NOMO-1 (cell line): ENCODE results near the gene SUSD4.

Source experiments
- DNase-seq, 2 experiments: peaks; one replicate each; lab custom pipeline; 2025; ENCODE audit not compliant: unreplicated experiment in 2 of 2; lab: John Stamatoyannopoulos, UW

SUSD4 gene

DNA sequence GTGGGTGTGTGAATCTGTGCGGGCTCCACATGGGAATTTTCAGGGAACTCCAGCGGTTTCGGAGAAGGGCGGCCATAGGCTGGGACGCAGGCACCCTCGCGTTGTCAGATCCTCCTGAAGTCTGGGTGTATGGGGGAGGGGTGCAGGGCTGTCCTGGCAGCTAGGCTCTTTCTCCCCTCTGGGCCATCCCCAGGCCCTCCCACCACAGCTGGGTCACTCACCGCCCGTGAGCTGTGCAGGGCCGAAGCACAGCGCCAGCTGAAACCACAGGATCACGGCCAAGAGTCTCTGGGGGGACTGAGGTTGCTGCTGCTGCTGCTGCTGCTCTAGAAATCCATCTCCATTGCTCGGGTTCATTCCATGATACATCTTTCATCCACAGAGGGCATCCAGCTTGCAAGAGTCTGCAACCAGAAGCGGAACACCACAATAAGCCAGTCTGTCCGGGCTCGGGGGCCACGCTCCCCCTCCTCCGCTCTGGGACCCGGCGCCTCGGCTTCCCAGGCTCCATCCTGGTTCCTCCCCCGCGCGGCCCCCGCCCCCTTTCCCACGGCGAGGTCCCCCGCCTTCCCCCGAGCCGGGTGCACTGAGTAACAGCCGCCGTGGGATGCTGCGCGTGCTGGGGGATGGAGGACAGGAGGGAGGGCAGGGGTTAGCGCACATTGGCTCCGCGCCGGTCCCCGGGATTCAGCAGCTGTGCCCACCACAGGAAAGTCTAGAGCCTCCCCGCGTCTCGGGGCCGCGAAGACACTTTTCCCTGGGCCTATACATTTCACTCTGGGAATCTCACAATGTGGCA lies 720 bp downstream of the SUSD4 start:
- no peak for DNase-seq

DNA sequence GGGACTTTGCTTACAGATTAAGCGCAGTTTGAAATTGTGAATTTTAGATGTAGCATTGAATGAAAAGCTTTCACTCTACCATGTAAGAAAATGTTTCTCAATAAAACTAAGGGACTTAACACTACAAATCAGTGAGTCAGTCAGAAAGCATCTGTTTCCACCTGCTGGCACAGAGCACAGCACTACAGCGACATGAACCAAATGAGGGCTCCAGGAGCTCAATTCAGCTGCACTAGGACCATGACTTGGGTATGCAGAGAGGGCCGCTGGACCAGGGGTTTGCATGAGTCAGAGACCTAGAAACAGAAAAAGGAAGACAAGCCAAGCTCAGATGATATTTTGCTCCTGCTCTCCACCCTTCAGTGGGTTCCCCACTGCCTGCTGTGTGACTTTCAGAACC lies 5.2 kb downstream of the SUSD4 start:
- no peak for DNase-seq

DNA sequence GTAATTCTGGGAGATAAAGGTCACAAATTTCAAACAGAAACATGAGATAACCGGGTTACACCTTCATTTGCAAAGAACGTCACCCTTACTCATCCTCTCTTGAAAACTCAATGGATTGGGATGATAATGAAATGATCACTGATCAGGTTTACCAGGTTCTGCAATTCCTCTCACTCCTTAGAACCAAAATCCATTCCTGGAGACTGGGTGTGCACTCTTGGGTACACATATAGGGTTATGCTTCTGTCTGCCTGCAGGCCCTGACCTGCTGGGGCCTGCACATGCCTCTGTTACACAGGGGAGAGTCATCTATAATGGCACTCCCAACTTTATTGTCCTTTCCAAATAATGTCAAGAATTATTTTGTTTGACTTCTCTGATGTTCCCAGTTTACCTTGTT lies 8.3 kb downstream of the SUSD4 start:
- DNase-seq: no peak

DNA sequence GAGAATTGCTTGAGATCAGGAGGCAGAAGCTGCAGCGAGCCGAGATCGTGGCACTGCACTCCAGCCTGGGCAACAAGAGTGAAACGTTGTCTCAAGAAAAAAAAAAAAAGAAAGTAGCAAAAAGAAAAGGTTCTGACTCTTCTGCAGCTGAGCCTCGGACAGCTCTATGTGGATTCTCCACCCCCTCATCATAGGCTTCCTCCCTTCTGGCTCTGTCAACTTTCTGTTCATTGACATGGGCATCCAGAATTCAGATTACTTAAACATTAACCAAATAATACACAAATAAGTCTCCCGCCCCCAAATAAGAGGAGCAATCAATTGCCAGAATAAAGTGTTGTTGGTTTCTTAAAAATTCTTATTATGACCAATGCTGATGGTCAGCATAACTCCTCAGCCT lies 10.0 kb downstream of the SUSD4 start:
- no peak for DNase-seq

DNA sequence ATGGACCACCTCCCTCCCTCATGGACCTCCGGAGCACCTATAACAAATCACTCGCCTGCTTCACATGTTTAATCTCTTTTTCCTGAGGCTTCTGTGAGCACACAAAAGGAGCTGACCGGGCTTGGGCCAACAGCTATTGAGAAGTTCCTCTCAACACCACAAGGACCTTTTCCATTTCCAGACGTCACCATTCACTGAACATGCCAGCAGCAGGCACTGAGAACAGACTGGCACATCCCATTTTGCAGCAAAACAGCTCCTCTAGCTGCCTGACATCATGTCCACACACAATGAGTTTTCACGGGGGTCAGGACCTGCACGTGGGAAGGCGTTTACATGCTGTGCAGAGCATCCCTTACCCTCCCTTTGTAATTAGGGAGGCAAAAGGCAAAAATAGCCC lies 11.0 kb downstream of the SUSD4 start:
- no peak for DNase-seq

DNA sequence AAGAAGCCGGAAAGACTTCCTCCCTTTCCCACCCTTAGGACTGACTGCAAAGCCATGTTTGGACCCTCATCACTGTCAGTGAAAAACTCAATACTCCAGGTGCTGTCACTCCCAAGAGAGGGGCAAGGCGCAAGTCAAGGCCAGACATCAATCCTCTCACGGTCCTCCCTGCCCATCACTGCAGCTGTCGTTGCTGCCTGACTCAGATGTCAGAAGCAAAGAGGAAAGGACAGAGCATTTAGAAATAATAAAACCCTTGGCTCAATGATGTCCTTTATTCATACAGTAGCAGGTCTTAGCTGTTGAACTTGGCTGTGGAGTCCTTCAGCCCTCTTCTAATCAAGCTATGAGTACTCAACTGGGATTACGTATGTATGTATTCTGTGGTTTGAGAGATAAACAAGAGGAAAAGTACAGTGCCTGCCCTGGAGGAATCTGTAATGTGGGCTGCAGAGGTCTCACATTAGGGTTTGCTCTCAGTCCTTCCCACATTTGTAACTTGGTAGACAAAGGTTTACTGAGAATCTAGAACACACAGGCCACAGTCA lies 13.5 kb downstream of the SUSD4 start:
- no peak for DNase-seq

DNA sequence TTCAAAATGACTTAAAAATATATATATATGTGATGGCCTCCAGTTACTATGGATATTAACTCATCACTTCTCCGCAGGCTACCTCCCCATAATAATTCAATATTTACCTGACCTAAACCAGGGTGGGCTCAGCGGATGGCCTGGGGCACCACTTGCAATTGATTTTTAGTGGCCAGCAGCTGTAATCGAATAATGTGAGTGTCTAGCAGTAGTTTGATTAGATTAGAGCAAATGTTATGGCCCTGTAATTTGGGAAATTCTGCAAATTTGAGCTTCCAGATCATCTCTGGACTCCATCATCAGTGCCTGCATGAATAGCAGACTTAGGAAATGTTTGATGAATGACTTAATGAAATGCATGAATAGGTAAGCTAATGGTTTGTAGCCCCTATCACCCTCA lies 14.7 kb downstream of the SUSD4 start:
- no peak for DNase-seq

DNA sequence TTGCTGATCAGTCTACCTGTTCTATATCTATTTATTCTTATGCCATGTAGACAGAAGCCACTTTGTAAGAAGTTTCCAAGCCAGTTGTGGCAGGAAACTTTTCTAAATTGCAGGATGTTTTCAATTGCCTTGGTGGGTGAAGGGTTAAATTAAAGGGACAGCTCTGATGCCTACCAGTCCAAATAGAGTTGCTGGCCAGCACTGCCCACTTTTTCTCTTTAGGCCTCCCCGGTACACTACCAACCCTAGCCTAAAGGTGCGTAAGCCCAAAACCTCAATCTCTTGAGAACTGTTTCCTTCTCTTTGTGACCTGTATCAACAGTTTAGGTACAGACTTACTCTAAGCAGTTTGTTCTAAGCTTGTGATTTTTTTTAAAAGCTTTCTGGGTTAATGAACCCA lies 15.5 kb downstream of the SUSD4 start:
- no peak for DNase-seq

DNA sequence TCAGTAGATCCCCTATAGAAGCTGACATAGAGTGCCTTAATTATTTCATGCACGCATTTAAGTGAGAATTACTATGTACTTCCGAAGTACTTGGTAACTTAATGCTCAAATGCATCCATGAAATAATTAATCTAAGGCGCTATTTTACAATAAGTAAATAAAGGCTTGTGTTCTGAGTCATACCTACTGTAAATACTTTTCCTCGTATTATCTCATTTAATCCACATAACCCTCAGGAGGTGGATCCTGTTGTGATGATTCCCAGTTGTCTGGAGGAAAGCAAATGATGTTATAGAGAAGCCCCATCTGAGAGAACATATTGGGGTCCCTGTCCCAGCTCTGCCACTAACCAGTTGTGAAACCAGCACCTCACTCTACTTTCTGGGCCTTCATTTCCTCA lies 16.4 kb downstream of the SUSD4 start:
- no peak for DNase-seq

DNA sequence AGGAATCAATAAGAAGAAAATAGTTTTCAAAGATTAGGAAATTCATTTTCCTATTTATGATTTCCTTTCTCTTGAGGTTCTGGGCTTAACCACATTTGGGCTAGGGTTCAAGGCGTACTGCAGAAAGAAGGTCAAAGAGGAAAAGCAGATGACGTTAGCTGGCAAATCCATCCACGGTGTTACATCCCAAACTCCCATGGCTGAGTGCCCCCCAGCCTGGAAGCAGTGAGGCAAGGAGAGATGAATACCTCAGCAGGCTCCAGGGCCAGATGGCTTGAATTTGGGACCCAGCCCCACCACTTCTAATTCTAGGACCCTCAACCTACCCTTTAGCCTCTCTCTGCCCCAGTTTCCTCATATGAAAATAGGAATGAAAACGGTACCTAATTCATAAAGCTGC lies 17.7 kb downstream of the SUSD4 start:
- DNase-seq: no peak

DNA sequence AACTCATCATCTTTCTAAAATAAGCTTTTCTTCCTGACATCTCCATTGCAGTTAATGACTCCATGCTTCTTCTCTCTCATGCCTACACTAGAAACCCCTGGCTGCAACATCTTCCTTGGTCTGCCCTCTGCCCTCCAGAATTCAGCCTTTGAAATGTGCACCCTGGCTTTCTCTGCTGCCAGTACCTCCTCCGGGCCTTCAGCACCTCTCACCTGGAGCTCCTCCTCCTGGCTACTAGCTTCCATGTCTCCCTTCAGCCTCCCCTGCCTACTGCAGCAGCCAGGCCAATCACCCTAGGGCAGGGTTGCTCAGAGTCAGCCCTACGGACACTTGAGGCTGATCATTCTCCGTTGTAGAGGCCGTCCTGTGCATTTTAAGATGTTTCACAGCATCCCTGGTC lies 18.3 kb downstream of the SUSD4 start:
- DNase-seq: no peak

DNA sequence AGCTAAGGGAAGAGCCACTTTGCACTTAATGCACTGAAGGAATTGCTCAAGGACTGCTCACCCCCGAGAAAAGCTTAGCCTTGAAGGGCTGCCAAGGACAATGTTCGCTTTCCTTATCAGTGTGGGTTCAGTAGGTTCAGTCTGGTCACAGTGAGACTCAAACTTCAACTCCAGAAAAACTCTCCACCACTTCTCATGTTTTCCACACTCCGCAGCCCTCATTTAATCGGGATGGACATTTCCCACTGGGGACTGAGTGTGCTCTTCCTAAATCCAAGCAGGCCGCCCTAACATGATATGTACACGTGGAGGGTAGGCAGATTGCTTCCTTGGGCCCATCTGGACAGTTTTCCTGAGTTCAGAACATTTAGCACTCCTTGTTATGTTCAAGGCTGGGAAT lies 19.5 kb downstream of the SUSD4 start:
- DNase-seq: no peak

DNA sequence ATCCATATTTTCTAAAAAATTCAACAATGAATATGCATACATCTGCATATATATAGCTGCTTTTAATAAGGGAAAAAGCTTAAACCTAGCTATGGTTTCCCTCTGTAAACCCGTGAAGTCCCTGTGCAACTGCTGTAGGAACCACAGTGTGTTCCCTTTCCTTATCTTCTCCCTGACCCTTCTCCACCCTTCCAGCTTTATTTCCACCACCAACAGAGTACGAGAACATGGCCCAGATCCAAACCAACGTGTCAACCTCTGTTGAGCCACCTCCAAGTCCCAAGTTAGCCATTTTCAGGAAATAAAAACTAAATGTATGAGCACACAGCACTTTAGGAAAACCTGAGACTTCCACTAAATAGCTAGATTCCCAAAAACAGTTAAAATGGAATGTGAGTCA lies 20.3 kb downstream of the SUSD4 start:
- no peak for DNase-seq

DNA sequence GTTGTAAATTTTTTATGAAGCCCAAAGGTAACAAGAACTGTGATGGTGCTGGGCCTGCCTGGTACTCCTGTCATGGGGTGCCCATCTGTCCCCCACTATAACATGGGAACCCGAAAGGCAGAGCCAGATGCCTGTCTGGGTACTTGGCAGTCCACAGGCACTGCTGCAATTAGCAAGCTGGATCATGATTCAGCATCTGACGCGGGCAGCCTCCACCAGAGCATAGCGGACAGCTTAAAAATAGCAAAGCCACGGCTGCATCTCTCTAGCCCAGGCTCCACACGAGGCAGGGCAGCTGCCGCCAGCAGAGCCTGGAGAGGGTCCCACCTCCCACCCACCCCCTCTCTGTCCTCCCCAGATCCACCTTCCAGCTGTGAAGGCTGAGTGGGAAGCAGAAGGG lies 22.9 kb downstream of the SUSD4 start:
- DNase-seq: no peak

DNA sequence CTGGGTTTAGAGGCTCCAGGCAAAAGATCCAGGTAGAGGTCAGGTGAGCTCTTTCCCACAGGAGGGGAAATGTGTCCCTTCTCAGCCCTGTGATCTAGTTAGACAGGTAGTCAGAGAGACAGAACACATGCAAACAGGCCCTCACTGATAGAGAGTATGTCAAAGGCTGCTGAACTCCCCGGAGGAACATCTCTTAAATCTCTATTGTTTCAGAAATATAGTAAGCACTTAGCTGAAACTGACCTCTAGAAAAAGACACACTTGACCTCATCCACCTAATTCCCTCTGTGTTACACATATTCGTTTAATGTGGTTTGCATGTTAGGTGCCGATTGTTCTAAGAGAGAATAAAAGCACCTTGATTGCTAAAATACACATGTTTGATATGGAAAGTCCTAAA lies 23.3 kb downstream of the SUSD4 start:
- DNase-seq: no peak

DNA sequence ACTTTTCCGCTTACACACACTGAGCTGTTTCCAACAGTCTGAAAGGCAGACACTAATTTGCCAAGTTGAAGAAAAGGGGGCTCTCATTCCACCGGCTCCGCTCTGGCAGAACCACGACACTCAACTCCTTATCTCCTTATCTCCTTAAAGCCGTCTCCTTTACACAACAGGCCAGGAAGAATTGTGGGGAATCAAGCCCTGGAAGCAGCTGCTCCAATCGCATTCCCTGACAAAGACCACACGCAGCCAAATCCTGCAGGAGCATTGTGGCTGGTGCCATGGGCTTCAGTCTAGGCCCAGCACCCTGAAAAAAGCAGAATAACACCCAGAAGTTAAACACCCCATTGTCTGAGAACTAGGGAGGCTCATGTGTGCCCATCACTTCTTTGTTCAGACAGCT lies 24.1 kb downstream of the SUSD4 start:
- no peak for DNase-seq

DNA sequence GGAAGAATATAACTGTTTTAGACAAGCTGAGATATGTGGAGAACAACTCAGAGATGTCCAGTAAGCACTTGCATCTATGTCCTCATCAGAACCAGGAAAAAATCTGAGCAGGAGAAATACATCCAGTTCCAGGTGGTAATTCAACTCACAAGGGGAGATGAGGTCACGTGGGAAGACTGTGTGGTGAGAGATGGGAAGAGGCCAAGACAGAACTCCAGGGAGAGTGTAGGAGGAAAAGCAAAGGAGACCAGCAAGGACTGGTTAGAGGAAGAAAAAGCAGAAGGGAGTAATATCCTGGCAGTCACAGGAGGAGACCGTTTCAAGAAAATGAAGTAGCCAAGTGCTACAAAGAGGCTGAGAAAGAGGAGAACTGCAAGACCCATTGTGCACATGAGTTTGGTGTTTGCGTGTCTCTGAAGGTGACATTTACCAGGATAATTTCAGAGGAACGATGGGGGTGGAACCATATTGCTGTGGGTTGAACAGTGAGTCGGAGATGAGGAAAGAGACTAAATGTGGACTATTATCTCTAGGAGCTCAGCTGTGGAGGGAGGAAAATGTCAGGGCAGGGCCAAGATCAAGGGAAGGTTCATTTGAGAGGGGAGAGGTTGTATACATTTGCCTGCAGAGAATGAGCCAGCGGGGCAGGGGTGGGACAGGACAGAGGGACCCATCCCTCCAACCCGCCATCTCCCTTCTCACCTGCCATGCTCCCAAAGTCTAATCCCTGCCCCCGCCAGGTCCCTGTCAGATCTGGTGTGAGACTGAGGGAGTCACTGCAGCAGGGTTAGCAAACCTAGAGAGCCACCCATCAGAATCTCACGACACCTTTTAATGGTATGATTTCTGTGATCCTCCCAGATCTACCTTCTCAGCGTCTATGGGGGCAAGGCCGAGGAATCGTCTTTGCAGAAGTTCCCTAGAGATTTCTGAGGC lies 24.9 kb downstream of the SUSD4 start:
- no peak for DNase-seq

DNA sequence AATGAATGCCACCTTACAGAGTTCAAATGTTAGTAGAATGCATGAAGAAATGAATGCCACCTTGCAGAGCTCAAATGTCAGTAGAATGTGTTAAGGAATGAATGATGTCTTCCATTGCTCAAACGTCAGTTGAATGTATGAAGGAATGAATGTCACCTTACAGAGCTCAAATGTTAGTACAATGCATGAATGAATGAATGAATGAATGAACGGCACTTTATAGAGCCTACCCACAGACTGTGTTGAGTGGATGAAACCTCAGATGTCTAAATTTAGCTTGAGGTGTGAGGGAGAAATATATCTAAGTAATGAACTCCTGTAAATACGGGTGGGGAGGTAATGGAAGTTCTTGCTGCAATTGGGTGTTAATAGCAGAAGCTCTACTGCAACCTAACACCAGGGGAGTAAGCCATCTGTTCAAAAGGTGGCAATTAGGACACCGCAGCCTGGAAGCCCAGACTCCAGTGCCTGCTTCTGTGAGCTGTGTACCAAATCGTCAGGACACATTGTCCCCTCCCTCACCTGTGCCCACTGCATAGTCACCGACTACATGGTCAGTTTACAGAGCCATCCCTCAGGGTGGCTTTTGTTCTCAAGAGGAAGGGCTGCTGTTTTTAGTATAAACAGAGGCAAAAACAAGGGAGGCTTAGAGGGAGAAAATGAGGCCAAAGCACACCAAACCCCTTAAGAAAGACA lies 26.7 kb downstream of the SUSD4 start:
- DNase-seq: no peak

DNA sequence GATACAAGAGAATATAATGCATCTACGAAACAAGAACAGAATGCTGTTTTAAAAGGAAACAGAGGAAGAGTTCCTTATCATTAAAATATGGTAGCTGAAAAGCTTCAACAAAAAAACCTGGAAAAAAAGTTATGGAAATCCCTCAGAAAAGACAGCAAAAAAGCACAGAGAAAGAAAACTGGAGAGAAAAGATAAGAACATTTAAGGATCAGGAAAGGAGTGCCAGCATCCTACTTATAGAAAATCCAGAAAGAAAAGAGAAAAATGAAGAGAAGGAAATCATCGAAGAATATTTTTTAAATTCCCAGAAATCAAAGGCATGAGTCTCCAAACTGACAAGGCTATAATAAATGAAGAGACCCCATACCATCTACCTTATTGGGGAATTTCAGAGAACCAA lies 29.8 kb downstream of the SUSD4 start:
- DNase-seq: no peak

DNA sequence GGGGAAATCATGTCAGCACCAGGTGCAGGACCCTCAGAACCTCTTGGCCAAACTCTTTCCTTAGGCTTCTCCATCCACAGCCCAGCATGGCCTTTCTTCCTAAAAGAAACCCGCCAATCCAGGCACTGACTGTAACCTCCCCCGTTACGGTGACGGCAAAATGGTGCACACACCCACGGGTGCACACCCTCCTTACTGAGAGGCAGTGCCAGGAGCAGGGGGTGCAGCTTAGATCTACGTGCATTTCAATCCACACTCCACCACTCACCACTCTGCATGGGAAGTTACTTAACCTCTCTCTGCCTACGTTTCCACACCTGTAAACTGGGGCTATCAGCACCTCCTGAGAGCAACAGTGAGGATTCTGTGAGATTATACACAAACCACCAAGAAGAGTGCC lies 31.0 kb downstream of the SUSD4 start:
- no peak for DNase-seq

DNA sequence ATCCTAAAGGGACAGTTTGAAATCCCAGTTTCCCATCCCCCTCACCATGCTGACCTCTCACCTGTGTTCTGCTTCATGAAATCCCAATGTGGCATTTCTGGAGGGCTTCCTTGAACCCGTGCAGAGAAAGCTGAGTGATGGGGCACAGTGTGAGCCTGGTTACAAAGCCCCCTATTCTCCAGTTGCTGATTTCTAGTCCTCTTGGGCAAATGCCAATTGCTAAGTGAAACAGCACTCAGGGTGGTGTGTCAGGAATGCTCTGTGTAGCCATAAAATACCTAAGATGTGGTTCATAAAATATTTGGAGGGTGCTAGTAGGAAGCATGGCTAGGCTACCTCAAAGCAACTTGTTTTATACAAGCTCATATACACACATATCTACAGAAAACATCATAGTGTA lies 32.0 kb downstream of the SUSD4 start:
- no peak for DNase-seq
